GM12878 (cell line): ENCODE results near the gene PPP2R5C.

Experiments
- CTCF ChIP-seq, 3 experiments: IDR thresholded peaks in 2 of 3; conservative IDR thresholded peaks in 1 of 3; 2 replicates each; pipeline ENCODE4 v1.5.1; 2011; ENCODE audit warnings: low read depth in 3 of 3, low read length in 3 of 3, mild to moderate bottlenecking in 3 of 3, control low read depth in 2 of 3, moderate library complexity in 2 of 3, inconsistent platforms in 1 of 3, mixed read lengths in 1 of 3; ENCODE audit not compliant: control insufficient read depth in 2 of 3, insufficient read depth in 1 of 3; ENCODE audit errors: extremely low read depth in 1 of 3
- POLR2AphosphoS5 ChIP-seq: IDR thresholded peaks from 2 replicates; pipeline ENCODE4 v1.6.1; 2011; ENCODE audit warnings: mild to moderate bottlenecking, low read length, inconsistent platforms

- TF ChIP-seq CTCF (IDR thresholded peaks at IDR 0.05 in 2 of 3, conservative IDR thresholded peaks at IDR 0.05 in 1 of 3; ENCODE audit: control insufficient read depth in 2 of 3, extremely low read depth in 1 of 3, insufficient read depth in 1 of 3, low read depth in 3 of 3, low read length in 3 of 3) (no peak), POLR2AphosphoS5 (no peak)
Measured at GRCh38 chr14:101962503-101962874, 201.0 kb downstream of the PPP2R5C start.
